ENCODE data around the gene SYNDIG1. TPM values are rescaled to one million over a fixed set of nuclear protein-coding genes. Genes with fewer than 3 reads are reported as not detected.

SYNDIG1 gene
- total and polyA plus RNA-seq, 4 donors = 0.20 to 5.0 (median 0.63) TPM

DNA sequence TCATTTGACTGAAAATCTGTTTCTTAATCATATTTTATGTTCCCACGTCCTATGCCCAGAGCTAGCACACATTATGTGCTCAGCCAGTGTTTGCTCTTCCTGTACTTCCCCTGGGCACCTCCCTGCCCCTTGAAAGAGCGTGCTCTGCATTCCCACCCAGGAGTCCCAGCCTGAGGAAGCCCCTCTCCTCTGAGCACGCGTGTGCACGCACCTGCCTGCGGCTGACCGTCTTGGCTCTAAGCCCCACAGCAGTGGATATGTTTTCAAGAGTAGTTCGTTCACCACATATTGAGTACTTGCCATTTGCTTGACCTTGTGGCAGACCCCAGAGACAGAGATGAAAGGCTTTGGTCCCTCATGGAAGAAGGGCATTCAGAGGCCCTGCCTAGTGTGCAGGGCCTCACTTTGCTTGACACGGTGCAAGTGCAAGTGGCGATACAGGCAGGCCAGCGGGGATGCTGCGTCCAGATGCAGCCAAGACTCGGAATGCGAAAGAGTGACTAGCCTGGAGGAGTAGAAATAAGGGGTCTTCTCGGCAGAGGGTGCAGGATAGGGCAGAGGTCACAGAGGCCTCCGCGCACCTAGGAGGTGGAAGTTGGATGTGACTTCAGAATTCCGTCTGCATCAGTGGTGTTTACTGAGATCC, 14.1 kb downstream of the SYNDIG1 start:
- Histone ChIP-seq H3K27ac (ENCODE audit: low read depth in 1 of 2, low read length in 1 of 2) (no peak overlapping the region), H3K4me3 (no peak overlapping the region), H3K4me1 (ENCODE audit: control insufficient read depth in 5 of 5, insufficient read depth in 5 of 5, low read length in 5 of 5) (peaks cover 0 to 4% (median 0%) of the 10 kb centered on the region in 5 donors), H3K9me3 (ENCODE audit: control insufficient read depth in 4 of 4, insufficient read depth in 3 of 4, low read length in 3 of 4) (peaks cover 0 to 7% (median 0%) of the 10 kb centered on the region in 4 donors), H3K9ac (ENCODE audit: insufficient read depth in 1 of 2, low read length in 2 of 2) (no peak overlapping the region), H3K27me3 (ENCODE audit: control insufficient read depth in 3 of 3, insufficient read depth in 3 of 3, low read length in 2 of 3) (peaks cover 0 to 3% (median 0%) of the 10 kb centered on the region in 3 donors), H3K36me3 (ENCODE audit: control insufficient read depth in 4 of 4, insufficient read depth in 4 of 4, low read length in 4 of 4) (no peaks in the 10 kb centered on the region)
- TF ChIP-seq, protein P1, sequence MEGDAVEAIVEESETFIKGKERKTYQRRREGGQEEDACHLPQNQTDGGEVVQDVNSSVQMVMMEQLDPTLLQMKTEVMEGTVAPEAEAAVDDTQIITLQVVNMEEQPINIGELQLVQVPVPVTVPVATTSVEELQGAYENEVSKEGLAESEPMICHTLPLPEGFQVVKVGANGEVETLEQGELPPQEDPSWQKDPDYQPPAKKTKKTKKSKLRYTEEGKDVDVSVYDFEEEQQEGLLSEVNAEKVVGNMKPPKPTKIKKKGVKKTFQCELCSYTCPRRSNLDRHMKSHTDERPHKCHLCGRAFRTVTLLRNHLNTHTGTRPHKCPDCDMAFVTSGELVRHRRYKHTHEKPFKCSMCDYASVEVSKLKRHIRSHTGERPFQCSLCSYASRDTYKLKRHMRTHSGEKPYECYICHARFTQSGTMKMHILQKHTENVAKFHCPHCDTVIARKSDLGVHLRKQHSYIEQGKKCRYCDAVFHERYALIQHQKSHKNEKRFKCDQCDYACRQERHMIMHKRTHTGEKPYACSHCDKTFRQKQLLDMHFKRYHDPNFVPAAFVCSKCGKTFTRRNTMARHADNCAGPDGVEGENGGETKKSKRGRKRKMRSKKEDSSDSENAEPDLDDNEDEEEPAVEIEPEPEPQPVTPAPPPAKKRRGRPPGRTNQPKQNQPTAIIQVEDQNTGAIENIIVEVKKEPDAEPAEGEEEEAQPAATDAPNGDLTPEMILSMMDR (IDR thresholded peaks at IDR 0.05; ENCODE audit: control extremely low read depth, extremely low read depth) = no peak
- DNase-seq (no peak), ATAC-seq (ENCODE audit: insufficient read depth, low FRiP score) (no peak)
- WGBS, 2 donors = 76 to 92% methylated on average over 18 of the region's 18 CpGs

DNA sequence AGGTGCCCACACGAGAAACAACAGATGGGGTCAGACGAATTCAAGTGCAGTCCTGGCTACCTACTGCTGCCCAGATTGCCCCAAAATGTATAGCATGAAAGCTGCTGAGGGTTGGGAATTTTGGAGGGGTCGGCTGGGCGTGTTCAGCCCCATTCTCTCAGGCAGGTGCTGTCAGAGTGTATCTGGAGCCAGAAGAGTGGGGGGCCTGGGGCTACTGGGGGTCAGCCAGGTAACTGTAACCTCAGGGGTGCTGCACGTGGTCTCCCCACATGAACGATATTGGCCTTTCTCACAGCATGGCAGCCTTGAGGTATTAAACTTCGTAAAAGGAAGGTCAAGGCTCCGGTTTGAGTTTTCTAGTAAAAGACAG, 14.6 kb downstream of the SYNDIG1 start:
- 79 to 89% methylated on average over 8 of the region's 8 CpGs for WGBS, 2 donors
- no peak overlapping the region for H3K9ac ChIP-seq (ENCODE audit: insufficient read depth in 1 of 2, low read length in 2 of 2)
- no peak overlapping the region for H3K27ac ChIP-seq (ENCODE audit: low read depth in 1 of 2, low read length in 1 of 2)
- ATAC-seq (ENCODE audit: insufficient read depth, low FRiP score) (no peak), DNase-seq (no peak)
- peaks cover 0 to 5% (median 0%) of the 10 kb centered on the region in 3 donors for H3K27me3 ChIP-seq (ENCODE audit: control insufficient read depth in 3 of 3, insufficient read depth in 3 of 3, low read length in 2 of 3)
- TF ChIP-seq, protein P1 (IDR thresholded peaks at IDR 0.05; ENCODE audit: control extremely low read depth, extremely low read depth) = no peak
- peaks cover 0 to 1% (median 0%) of the 10 kb centered on the region in 4 donors for H3K36me3 ChIP-seq (ENCODE audit: control insufficient read depth in 4 of 4, insufficient read depth in 4 of 4, low read length in 4 of 4)
- H3K9me3 ChIP-seq (ENCODE audit: control insufficient read depth in 4 of 4, insufficient read depth in 3 of 4, low read length in 3 of 4) = peaks cover 0 to 8% (median 0%) of the 10 kb centered on the region in 4 donors
- H3K4me1 ChIP-seq (ENCODE audit: control insufficient read depth in 5 of 5, insufficient read depth in 5 of 5, low read length in 5 of 5) = peaks cover 0 to 4% (median 0%) of the 10 kb centered on the region in 5 donors
- no peak overlapping the region for H3K4me3 ChIP-seq

DNA sequence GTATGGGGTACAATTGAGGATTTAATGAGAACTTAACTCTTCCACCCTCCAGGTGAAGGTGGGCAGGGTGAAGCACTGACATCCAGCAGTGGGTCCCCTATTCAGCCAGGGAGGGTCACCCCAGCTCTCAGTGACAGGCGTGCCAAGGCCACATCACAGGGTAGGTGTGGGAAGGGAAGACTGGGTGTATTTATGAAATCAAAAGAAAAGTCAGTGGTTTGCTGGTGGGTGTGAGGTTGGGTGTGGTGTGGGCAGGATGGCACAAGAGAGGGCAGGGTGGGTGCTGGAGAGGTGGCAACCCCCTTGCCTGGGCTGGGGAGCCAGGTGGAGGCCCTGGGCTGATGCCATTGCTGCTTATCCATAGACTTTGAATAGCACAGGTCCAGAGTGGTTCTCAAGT, 16.6 kb downstream of the SYNDIG1 start:
- H3K36me3 ChIP-seq (ENCODE audit: control insufficient read depth in 4 of 4, insufficient read depth in 4 of 4, low read length in 4 of 4) = peaks cover 0 to 6% (median 0%) of the 10 kb centered on the region in 4 donors
- no peak overlapping the region for H3K27ac ChIP-seq (ENCODE audit: low read depth in 1 of 2, low read length in 1 of 2)
- DNase-seq (no peak), ATAC-seq (ENCODE audit: insufficient read depth, low FRiP score) (no peak)
- 83 to 100% methylated on average over 1 of the region's 1 CpG for WGBS, 2 donors
- TF ChIP-seq, protein P1 (IDR thresholded peaks at IDR 0.05; ENCODE audit: control extremely low read depth, extremely low read depth) = no peak
- H3K9me3 ChIP-seq (ENCODE audit: control insufficient read depth in 4 of 4, insufficient read depth in 3 of 4, low read length in 3 of 4) = peaks cover 0 to 9% (median 0%) of the 10 kb centered on the region in 4 donors
- peaks cover 0 to 4% (median 0%) of the 10 kb centered on the region in 5 donors for H3K4me1 ChIP-seq (ENCODE audit: control insufficient read depth in 5 of 5, insufficient read depth in 5 of 5, low read length in 5 of 5)
- H3K27me3 ChIP-seq (ENCODE audit: control insufficient read depth in 3 of 3, insufficient read depth in 3 of 3, low read length in 2 of 3) = peaks cover 0 to 9% (median 0%) of the 10 kb centered on the region in 3 donors
- no peak overlapping the region for H3K4me3 ChIP-seq
- no peak overlapping the region for H3K9ac ChIP-seq (ENCODE audit: insufficient read depth in 1 of 2, low read length in 2 of 2)

Measured in lung (tissue), 12 donors.